ENCODE measurements around the gene GPER1. TPM values are rescaled to one million over a fixed set of nuclear protein-coding genes. Genes with fewer than 3 reads are reported as not detected.

Gene GPER1
- total and polyA plus RNA-seq, 4 donors: 2.9 to 23.1 (median 7.4) TPM

DNA sequence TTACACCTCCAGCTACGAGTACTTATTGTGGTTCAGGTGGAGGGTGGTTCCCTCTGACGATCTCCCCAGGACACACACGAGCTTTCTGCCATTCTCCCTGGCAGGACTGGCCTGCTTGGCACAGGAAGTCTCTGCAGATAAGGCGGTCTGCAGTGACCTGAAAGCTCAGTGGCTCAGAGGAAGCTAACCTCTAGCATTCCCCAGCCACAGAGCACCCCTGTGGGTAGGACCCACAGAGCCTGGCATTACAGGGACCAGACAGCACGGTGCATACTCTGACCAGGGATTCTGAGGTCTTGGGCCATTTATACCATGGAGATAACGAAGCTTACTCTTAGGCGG, 45.5 kb upstream of the GPER1 start (continued):
- TF ChIP-seq CTCF (IDR thresholded peaks at IDR 0.05; ENCODE audit: low read depth, low read length, missing input control): no peak
- no peak for TF ChIP-seq TAF1 (conservative IDR thresholded peaks at IDR 0.05)
- TF ChIP-seq, protein P1, sequence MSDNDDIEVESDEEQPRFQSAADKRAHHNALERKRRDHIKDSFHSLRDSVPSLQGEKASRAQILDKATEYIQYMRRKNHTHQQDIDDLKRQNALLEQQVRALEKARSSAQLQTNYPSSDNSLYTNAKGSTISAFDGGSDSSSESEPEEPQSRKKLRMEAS (IDR thresholded peaks at IDR 0.05): no peak
- TF ChIP-seq HNF4G (IDR thresholded peaks at IDR 0.05): no peak

DNA sequence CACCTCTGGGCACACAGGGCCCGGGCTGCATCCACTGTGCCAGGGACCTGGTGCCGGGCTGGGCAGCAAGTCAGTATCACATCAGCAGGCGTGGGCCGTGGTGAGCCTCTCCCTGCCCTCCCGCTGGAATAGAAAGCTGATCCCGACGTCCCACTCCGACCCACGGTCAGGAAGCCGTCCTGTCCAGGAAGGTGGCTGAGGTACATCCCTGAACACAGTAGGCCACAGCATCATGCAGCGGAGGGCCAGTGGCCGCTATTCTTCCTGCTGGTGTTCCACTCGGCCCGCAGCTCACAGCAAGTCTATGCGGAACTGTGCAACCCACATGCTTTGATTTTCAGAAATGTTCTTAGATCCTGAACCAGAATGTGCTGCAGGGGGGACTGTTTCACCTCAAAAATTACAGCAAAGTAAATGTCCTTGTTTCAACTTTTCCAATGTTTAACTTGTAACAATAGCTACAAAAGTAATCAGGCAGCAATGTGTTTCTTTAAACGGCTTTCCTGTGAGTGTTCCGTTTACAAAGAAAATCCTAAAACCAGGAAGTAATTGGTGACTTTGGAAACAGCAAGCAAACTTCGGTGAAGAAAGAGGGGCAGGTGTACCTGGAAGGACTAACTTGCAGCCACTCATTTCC, 44.2 kb upstream of the GPER1 start:
- peak; percentile 54 for DNase-seq (ENCODE audit: low spot score)
- H3K9ac ChIP-seq (ENCODE audit: low read depth in 1 of 2, low read length in 2 of 2): peak overlapping the region; percentile 53 to 99
- no peaks in the 10 kb centered on the region for H3K36me3 ChIP-seq (ENCODE audit: control insufficient read depth in 4 of 4, insufficient read depth in 3 of 4, low read depth in 1 of 4, low read length in 3 of 4)
- H3K4me3 ChIP-seq (ENCODE audit: low read depth in 1 of 3, low read length in 3 of 3): peak overlapping the region in 2 of 3 donors; percentile 18 to 88
- no peak for TF ChIP-seq ZBTB33 (IDR thresholded peaks at IDR 0.05)
- no peak for TF ChIP-seq GABPA (IDR thresholded peaks at IDR 0.05 in 1 of 2, conservative IDR thresholded peaks at IDR 0.05 in 1 of 2)
- TF ChIP-seq FOXA1 (IDR thresholded peaks at IDR 0.05): no peak
- TF ChIP-seq NR2F2 (IDR thresholded peaks at IDR 0.05): no peak
- TF ChIP-seq TAF1 (conservative IDR thresholded peaks at IDR 0.05): peak; percentile 7
- no peak for TF ChIP-seq CTCF (IDR thresholded peaks at IDR 0.05; ENCODE audit: low read depth, low read length, missing input control)
- H3K4me1 ChIP-seq (ENCODE audit: control insufficient read depth in 4 of 4, insufficient read depth in 4 of 4, low read length in 3 of 4): peaks cover 17 to 56% (median 42%) of the 10 kb centered on the region in 4 donors
- 21% methylated on average over 18 of the region's 18 CpGs for WGBS
- H3K27ac ChIP-seq (ENCODE audit: low read depth in 1 of 2, low read length in 2 of 2): peak overlapping the region; percentile 83 to 93
- H3K9me3 ChIP-seq (ENCODE audit: control insufficient read depth in 4 of 4, low read length in 3 of 4): no peaks in the 10 kb centered on the region
- H3K27me3 ChIP-seq (ENCODE audit: control insufficient read depth in 4 of 4, insufficient read depth in 4 of 4, low read length in 3 of 4): no peaks in the 10 kb centered on the region

GRCh38 chr7:1044189-1045068, 43.5 kb upstream of the GPER1 start, which contains the start of gene GPR146:
Gene GPR146 (plus strand): TSS chr7:1044546. CDS start chr7:1057516, 12,970 bp downstream.
- no peaks in the 10 kb centered on the region for H3K27me3 ChIP-seq (ENCODE audit: control insufficient read depth in 4 of 4, insufficient read depth in 4 of 4, low read length in 3 of 4)
- H3K9ac ChIP-seq (ENCODE audit: low read depth in 1 of 2, low read length in 2 of 2): peak within 1 kb of the TSS; percentile 66 to 99
- WGBS: under 1% methylated on average over 74 of the region's 74 CpGs
- H3K4me3 ChIP-seq (ENCODE audit: low read depth in 1 of 3, low read length in 3 of 3): peak within 1 kb of the TSS; percentile 56 to 88 (median 62)
- H3K27ac ChIP-seq (ENCODE audit: low read depth in 1 of 2, low read length in 2 of 2): peak within 1 kb of the TSS; percentile 85 to 95
- DNase-seq (ENCODE audit: low spot score): peak; percentile 99
- H3K9me3 ChIP-seq (ENCODE audit: control insufficient read depth in 4 of 4, low read length in 3 of 4): no peaks in the 10 kb centered on the region
- H3K4me1 ChIP-seq (ENCODE audit: control insufficient read depth in 4 of 4, insufficient read depth in 4 of 4, low read length in 3 of 4): peaks cover 22 to 64% (median 49%) of the 10 kb centered on the region in 4 donors
- H3K36me3 ChIP-seq (ENCODE audit: control insufficient read depth in 4 of 4, insufficient read depth in 3 of 4, low read depth in 1 of 4, low read length in 3 of 4): no peaks in the 10 kb centered on the region
- TF ChIP-seq RXRA (IDR thresholded peaks at IDR 0.05) (peak; percentile 65 to 73), EGR1 (IDR thresholded peaks at IDR 0.05; ENCODE audit: low read depth in 2 of 2) (no peak), ZBTB33 (IDR thresholded peaks at IDR 0.05) (peak; percentile 95), CTCF (IDR thresholded peaks at IDR 0.05; ENCODE audit: low read depth, low read length, missing input control) (peak; percentile 37)
- TF ChIP-seq, protein P2, sequence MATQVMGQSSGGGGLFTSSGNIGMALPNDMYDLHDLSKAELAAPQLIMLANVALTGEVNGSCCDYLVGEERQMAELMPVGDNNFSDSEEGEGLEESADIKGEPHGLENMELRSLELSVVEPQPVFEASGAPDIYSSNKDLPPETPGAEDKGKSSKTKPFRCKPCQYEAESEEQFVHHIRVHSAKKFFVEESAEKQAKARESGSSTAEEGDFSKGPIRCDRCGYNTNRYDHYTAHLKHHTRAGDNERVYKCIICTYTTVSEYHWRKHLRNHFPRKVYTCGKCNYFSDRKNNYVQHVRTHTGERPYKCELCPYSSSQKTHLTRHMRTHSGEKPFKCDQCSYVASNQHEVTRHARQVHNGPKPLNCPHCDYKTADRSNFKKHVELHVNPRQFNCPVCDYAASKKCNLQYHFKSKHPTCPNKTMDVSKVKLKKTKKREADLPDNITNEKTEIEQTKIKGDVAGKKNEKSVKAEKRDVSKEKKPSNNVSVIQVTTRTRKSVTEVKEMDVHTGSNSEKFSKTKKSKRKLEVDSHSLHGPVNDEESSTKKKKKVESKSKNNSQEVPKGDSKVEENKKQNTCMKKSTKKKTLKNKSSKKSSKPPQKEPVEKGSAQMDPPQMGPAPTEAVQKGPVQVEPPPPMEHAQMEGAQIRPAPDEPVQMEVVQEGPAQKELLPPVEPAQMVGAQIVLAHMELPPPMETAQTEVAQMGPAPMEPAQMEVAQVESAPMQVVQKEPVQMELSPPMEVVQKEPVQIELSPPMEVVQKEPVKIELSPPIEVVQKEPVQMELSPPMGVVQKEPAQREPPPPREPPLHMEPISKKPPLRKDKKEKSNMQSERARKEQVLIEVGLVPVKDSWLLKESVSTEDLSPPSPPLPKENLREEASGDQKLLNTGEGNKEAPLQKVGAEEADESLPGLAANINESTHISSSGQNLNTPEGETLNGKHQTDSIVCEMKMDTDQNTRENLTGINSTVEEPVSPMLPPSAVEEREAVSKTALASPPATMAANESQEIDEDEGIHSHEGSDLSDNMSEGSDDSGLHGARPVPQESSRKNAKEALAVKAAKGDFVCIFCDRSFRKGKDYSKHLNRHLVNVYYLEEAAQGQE (IDR thresholded peaks at IDR 0.05): peak; percentile 65
